Raji (cell line): Measurements from ENCODE around the gene AGO1.

Experiments
- POLR2A ChIP-seq: IDR thresholded peaks from 2 replicates; pipeline ENCODE4 v1.6.1; 2011; ENCODE audit warnings: low read depth, low read length, control low read depth; ENCODE audit not compliant: insufficient read depth

The AGO1 gene

GRCh38 chr1:35893051-35893879, 10.3 kb downstream of the AGO1 start:
- no peak for TF ChIP-seq POLR2A

- TF ChIP-seq POLR2A, result no peak
These were observed 11.2 kb downstream of the AGO1 start for GRCh38 chr1:35894183-35894582.

- no peak for TF ChIP-seq POLR2A
These were observed 11.6 kb downstream of the AGO1 start for GRCh38 chr1:35894656-35895055.

- TF ChIP-seq POLR2A, result no peak
These were observed 16.9 kb downstream of the AGO1 start for GRCh38 chr1:35899941-35900340.

GRCh38 chr1:35901235-35901634, 18.2 kb downstream of the AGO1 start:
- no peak for TF ChIP-seq POLR2A

- TF ChIP-seq POLR2A, result no peak
These were observed 19.7 kb downstream of the AGO1 start for GRCh38 chr1:35902671-35903070.

GRCh38 chr1:35914717-35915116, 31.7 kb downstream of the AGO1 start:
- no peak for TF ChIP-seq POLR2A

- no peak for TF ChIP-seq POLR2A
These were observed 32.7 kb downstream of the AGO1 start for GRCh38 chr1:35915693-35916092.

- no peak for TF ChIP-seq POLR2A
These were observed 40.8 kb downstream of the AGO1 start for GRCh38 chr1:35923791-35924221.

- no peak for TF ChIP-seq POLR2A
These were observed 41.8 kb downstream of the AGO1 start for GRCh38 chr1:35924838-35925237.

- no peak for TF ChIP-seq POLR2A
These were observed 42.7 kb downstream of the AGO1 start for GRCh38 chr1:35925741-35926140.

- no peak for TF ChIP-seq POLR2A
These were observed 44.5 kb downstream of the AGO1 start for GRCh38 chr1:35927472-35927871.

GRCh38 chr1:35929730-35930592, 47.0 kb downstream of the AGO1 start:
- TF ChIP-seq POLR2A, result no peak

- peak; percentile 91 for TF ChIP-seq POLR2A
These were observed 47.8 kb downstream of the AGO1 start, which contains the start of gene AGO3 for GRCh38 chr1:35930593-35931445. Gene AGO3 (plus strand): TSS chr1:35931105. CDS start chr1:35931427, 322 bp downstream.

GRCh38 chr1:35931446-35932157, 48.6 kb downstream of the AGO1 start:
- TF ChIP-seq POLR2A, result no peak

- TF ChIP-seq POLR2A, result no peak
These were observed 49.2 kb downstream of the AGO1 start for GRCh38 chr1:35932158-35932636.
